Uterus (tissue), 2 donors: Measurements from ENCODE around the gene EP300.
"Not testable (repeated sequence)": the region's sequence is repeated elsewhere in the genome, so short reads cannot be mapped to it uniquely, and the experiment has no call there.

Source experiments
- CTCF ChIP-seq, 4 experiments: fragments of 200-600 bp in 2 of 4; fragments of 450-650 bp in 2 of 4; sonication (generic) in 2 of 4; IDR thresholded peaks; one replicate each; pipeline ENCODE4 v1.5.1; 2016 to 2019; ENCODE audit warnings: antibody characterized with exemption in 4 of 4, mild to moderate bottlenecking in 2 of 4, moderate library complexity in 1 of 4
- POLR2A ChIP-seq, 2 donors: fragments of 450-650 bp; IDR thresholded peaks; one replicate each; pipeline ENCODE4 v1.6.1; 2016; ENCODE audit warnings: antibody characterized with exemption in 2 of 2, mild to moderate bottlenecking in 1 of 2, moderate library complexity in 1 of 2

GRCh38 chr22:41048345-41048744, 44.0 kb upstream of the EP300 start:
- TF ChIP-seq CTCF, POLR2A (IDR thresholded peaks at IDR 0.05): not testable (repeated sequence)
